ENCODE results near the gene PIM3.

DNA sequence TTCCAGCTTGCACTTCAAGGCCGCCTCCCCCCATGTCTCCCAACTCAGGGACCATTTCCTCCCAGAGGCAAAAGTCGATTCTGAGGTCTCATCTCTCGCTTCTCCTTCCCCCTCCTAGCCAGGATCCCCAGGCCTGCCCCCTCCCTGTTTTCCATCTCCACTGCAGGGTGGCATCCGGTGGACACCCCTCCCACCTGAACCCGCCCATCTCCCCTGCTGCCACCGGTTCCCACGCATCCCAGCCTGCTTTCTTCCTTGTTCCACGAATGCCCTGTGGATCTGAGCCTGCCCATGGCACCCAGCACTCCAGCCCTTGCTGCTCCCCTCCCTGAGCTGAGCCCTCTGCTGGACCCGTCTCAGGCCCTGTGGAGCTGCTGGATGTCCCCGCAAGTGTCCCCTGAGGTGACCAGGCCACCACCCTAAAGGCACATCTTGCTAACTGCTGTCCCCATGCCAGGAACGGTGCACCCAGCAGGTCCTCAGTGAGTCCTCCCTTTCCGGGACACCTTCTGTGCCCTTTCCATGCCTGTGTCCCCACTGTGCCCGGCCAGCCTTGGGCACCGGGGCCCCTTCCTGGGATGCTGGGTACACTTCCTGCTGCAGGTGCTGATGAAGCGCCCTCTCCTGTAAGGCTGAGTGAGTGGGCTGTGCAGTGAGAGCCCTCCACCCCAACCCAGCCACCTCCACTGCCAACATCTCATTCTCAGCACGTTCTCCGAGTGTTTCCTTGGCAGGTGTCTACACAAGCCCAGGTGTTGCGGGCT, 51.1 kb downstream of the PIM3 start:
- TF ChIP-seq JUND (IDR thresholded peaks at IDR 0.05; ENCODE audit: low read depth, low read length), result no peak
- TF ChIP-seq, protein P1, sequence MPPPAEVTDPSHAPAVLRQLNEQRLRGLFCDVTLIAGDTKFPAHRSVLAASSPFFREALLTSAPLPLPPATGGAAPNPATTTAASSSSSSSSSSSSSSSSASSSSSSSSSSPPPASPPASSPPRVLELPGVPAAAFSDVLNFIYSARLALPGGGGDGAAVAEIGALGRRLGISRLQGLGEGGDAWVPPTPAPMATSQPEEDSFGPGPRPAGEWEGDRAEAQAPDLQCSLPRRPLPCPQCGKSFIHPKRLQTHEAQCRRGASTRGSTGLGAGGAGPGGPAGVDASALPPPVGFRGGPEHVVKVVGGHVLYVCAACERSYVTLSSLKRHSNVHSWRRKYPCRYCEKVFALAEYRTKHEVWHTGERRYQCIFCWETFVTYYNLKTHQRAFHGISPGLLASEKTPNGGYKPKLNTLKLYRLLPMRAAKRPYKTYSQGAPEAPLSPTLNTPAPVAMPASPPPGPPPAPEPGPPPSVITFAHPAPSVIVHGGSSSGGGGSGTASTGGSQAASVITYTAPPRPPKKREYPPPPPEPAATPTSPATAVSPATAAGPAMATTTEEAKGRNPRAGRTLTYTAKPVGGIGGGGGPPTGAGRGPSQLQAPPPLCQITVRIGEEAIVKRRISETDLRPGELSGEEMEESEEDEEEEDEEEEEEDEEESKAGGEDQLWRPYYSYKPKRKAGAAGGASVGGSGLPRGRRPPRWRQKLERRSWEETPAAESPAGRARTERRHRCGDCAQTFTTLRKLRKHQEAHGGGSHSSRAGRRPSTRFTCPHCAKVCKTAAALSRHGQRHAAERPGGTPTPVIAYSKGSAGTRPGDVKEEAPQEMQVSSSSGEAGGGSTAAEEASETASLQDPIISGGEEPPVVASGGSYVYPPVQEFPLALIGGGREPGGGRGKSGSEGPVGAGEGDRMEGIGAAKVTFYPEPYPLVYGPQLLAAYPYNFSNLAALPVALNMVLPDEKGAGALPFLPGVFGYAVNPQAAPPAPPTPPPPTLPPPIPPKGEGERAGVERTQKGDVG (CRISPR knock-in tag; IDR thresholded peaks at IDR 0.05), result no peak
- no peak for TF ChIP-seq SMC3 (IDR thresholded peaks at IDR 0.05; ENCODE audit: borderline replicate concordance, low read length)
- TF ChIP-seq POLR2A (IDR thresholded peaks at IDR 0.05; ENCODE audit: low read depth, low read length), result no peak
- no peak for TF ChIP-seq SMAD1 (IDR thresholded peaks at IDR 0.05; ENCODE audit: low read depth, partially characterized antibody)
- TF ChIP-seq, protein P2, sequence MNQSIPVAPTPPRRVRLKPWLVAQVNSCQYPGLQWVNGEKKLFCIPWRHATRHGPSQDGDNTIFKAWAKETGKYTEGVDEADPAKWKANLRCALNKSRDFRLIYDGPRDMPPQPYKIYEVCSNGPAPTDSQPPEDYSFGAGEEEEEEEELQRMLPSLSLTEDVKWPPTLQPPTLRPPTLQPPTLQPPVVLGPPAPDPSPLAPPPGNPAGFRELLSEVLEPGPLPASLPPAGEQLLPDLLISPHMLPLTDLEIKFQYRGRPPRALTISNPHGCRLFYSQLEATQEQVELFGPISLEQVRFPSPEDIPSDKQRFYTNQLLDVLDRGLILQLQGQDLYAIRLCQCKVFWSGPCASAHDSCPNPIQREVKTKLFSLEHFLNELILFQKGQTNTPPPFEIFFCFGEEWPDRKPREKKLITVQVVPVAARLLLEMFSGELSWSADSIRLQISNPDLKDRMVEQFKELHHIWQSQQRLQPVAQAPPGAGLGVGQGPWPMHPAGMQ (IDR thresholded peaks at IDR 0.05; ENCODE audit: borderline replicate concordance), result no peak
- TF ChIP-seq, protein P3, sequence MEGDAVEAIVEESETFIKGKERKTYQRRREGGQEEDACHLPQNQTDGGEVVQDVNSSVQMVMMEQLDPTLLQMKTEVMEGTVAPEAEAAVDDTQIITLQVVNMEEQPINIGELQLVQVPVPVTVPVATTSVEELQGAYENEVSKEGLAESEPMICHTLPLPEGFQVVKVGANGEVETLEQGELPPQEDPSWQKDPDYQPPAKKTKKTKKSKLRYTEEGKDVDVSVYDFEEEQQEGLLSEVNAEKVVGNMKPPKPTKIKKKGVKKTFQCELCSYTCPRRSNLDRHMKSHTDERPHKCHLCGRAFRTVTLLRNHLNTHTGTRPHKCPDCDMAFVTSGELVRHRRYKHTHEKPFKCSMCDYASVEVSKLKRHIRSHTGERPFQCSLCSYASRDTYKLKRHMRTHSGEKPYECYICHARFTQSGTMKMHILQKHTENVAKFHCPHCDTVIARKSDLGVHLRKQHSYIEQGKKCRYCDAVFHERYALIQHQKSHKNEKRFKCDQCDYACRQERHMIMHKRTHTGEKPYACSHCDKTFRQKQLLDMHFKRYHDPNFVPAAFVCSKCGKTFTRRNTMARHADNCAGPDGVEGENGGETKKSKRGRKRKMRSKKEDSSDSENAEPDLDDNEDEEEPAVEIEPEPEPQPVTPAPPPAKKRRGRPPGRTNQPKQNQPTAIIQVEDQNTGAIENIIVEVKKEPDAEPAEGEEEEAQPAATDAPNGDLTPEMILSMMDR (IDR thresholded peaks at IDR 0.05 in 2 of 3, conservative IDR thresholded peaks at IDR 0.05 in 1 of 3; ENCODE audit: control insufficient read depth in 2 of 3, extremely low read depth in 1 of 3, insufficient read depth in 1 of 3, low read depth in 3 of 3, low read length in 3 of 3), result no peak
- no peak for TF ChIP-seq CUX1 (IDR thresholded peaks at IDR 0.05; ENCODE audit: insufficient replicate concordance, low read depth, low read length)
- TF ChIP-seq, protein P4, sequence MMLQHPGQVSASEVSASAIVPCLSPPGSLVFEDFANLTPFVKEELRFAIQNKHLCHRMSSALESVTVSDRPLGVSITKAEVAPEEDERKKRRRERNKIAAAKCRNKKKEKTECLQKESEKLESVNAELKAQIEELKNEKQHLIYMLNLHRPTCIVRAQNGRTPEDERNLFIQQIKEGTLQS (IDR thresholded peaks at IDR 0.05; ENCODE audit: borderline replicate concordance, extremely low read depth, low read depth, low read length), result no peak
- no peak for TF ChIP-seq NRF1 (conservative IDR thresholded peaks at IDR 0.05; ENCODE audit: low read depth, low read length)
- no peak for TF ChIP-seq HDAC2 (IDR thresholded peaks at IDR 0.05)
